HepG2 (cell line): ENCODE results near the gene INPP1. TPM values are rescaled to one million over a fixed set of nuclear protein-coding genes. Genes with fewer than 3 reads are reported as not detected.

Source experiments
- CCDC6 ChIP-seq: sonication (generic); formaldehyde crosslinking; IDR thresholded peaks from 2 replicates; pipeline ENCODE4 v1.8.1; 2022; ENCODE audit warnings: mild to moderate bottlenecking, missing genetic modification reagents, moderate library complexity
- EP300 ChIP-seq, 3 experiments: sonication (generic) in 1 of 3; formaldehyde crosslinking in 1 of 3; IDR thresholded peaks; 2 replicates each; pipeline versions ENCODE4 v1.5.1 to v1.6.1; 2011 to 2020; ENCODE audit warnings: low read depth in 2 of 3, low read length in 2 of 3, borderline replicate concordance in 1 of 3, improper control_type of control experiment in 1 of 3, mild to moderate bottlenecking in 1 of 3, missing genetic modification reagents in 1 of 3, moderate library complexity in 1 of 3
- FOXA3 ChIP-seq: IDR thresholded peaks from 2 replicates; pipeline ENCODE4 v1.6.1; 2016; ENCODE audit warnings: missing genetic modification reagents, missing compliant biosample characterization
- FOXK2 ChIP-seq: fragments of 450-650 bp; IDR thresholded peaks from 2 replicates; pipeline ENCODE4 v1.6.1; 2016
- HDAC6 ChIP-seq: fragments of 200-600 bp; sonication (generic); IDR thresholded peaks from 2 replicates; pipeline ENCODE4 v1.7.0; 2017; ENCODE audit warnings: mild to moderate bottlenecking, antibody characterized with exemption, low read length, low read depth
- HMGA1 ChIP-seq: sonication (generic); formaldehyde crosslinking; conservative IDR thresholded peaks from 2 replicates; pipeline ENCODE4 v1.4.0; 2020; ENCODE audit warnings: missing genetic modification reagents
- IRF2 ChIP-seq: IDR thresholded peaks from 2 replicates; pipeline ENCODE4 v1.6.1; 2018; ENCODE audit warnings: missing genetic modification reagents, missing compliant biosample characterization
- ISX ChIP-seq: sonication (generic); formaldehyde crosslinking; conservative IDR thresholded peaks from 2 replicates; pipeline ENCODE4 v1.5.0; 2020; ENCODE audit warnings: missing genetic modification reagents
- MATR3 ChIP-seq: sonication (generic); formaldehyde crosslinking; IDR thresholded peaks from 2 replicates; pipeline ENCODE4 v1.4.0; 2020; ENCODE audit warnings: missing genetic modification reagents
- MXD1 ChIP-seq: sonication (generic); formaldehyde crosslinking; IDR thresholded peaks from 2 replicates; pipeline ENCODE4 v1.4.0; 2020; ENCODE audit warnings: mild to moderate bottlenecking, missing genetic modification reagents
- REST ChIP-seq, 2 experiments: IDR thresholded peaks; 2 replicates each; pipeline ENCODE4 v1.6.1; 2011 to 2012; ENCODE audit warnings: low read length in 2 of 2, borderline replicate concordance in 1 of 2, low read depth in 1 of 2, mild to moderate bottlenecking in 1 of 2, moderate library complexity in 1 of 2
- RFX1 ChIP-seq: fragments of 450-650 bp; IDR thresholded peaks from 2 replicates; pipeline ENCODE4 v1.6.1; 2017
- SNAPC2 ChIP-seq: sonication (generic); formaldehyde crosslinking; IDR thresholded peaks from 2 replicates; pipeline ENCODE4 v1.8.1; 2022; ENCODE audit warnings: mild to moderate bottlenecking, missing genetic modification reagents
- TFAP4 ChIP-seq: sonication (generic); IDR thresholded peaks from 2 replicates; pipeline ENCODE4 v1.6.1; 2016; ENCODE audit warnings: low read depth, borderline replicate concordance
- THAP7 ChIP-seq: sonication (generic); formaldehyde crosslinking; IDR thresholded peaks from 2 replicates; pipeline ENCODE4 v1.8.1; 2023; ENCODE audit warnings: mild to moderate bottlenecking, missing genetic modification reagents
- USF2 ChIP-seq, 2 experiments: sonication (generic) in 1 of 2; formaldehyde crosslinking in 1 of 2; IDR thresholded peaks; 2 replicates each; pipeline versions ENCODE4 v1.5.1 to v1.6.1; 2011 to 2020; ENCODE audit warnings: borderline replicate concordance in 1 of 2, low read depth in 1 of 2, low read length in 1 of 2, mild to moderate bottlenecking in 1 of 2, missing genetic modification reagents in 1 of 2, moderate library complexity in 1 of 2
- ZNF205 ChIP-seq: IDR thresholded peaks from 2 replicates; pipeline ENCODE4 v1.6.1; 2018; ENCODE audit warnings: missing biosample characterization, missing genetic modification reagents
- ZNF326 ChIP-seq: sonication (generic); formaldehyde crosslinking; IDR thresholded peaks from 2 replicates; pipeline ENCODE4 v1.4.0; 2020; ENCODE audit warnings: missing genetic modification reagents, borderline replicate concordance
- ZNF530 ChIP-seq: sonication (generic); formaldehyde crosslinking; IDR thresholded peaks from 2 replicates; pipeline ENCODE4 v1.5.0; 2020; ENCODE audit warnings: low read depth, mild to moderate bottlenecking, missing genetic modification reagents
- ZNF780A ChIP-seq: sonication (generic); formaldehyde crosslinking; IDR thresholded peaks from 2 replicates; pipeline ENCODE4 v1.8.0; 2022; ENCODE audit warnings: mild to moderate bottlenecking, missing genetic modification reagents, moderate library complexity
- polyA plus RNA-seq, 8 experiments: library from polyadenylated mRNA; depleted of rRNA in 3 of 8; stranded (reverse) in 7 of 8; unstranded in 1 of 8; fragments of >200 nt; fragmentation: Illumina TruSeq in 4 of 8; extraction: Trizol in 4 of 8; gene quantifications; 2 replicates each; pipeline versions ENCODE4 v1.2.1 to v1.2.3, GENCODE V29; 2011 to 2016; ENCODE audit warnings: low read depth in 4 of 8, missing spikeins in 1 of 8, mixed read lengths in 1 of 8; ENCODE audit not compliant: insufficient read depth in 1 of 8
- total RNA-seq, 5 experiments: library from RNA; depleted of rRNA; stranded (reverse); fragments of >200 nt; fragmentation: Illumina TruSeq; extraction: Trizol; gene quantifications; 2 replicates each; pipeline ENCODE4 v1.2.3, GENCODE V29; 2016; ENCODE audit warnings: low read depth in 1 of 5

The INPP1 gene
- total and polyA plus RNA-seq, 2 of the 13 experiments (the other 11 are each of a cell fraction or from before 2014, with no cell fraction given) = 10.0 to 13.3 TPM

- TF ChIP-seq MXD1 (CRISPR knock-in tag) (peak; percentile 86), FOXK2 (no peak), TFAP4 (peak; percentile 80; the same call in 1 of the 2 replicates), MATR3 (CRISPR knock-in tag) (no peak), HMGA1 (CRISPR knock-in tag) (no peak), ZNF205 (peak; percentile 87; the same call in 1 of the 2 replicates), FOXA3 (CRISPR knock-in tag) (peak; percentile 84), IRF2 (CRISPR knock-in tag) (peak; percentile 99), ZNF780A (no peak), EP300 (IDR thresholded peaks at IDR 0.05; ENCODE audit: low read depth in 2 of 2, low read length in 2 of 2) (no peak; a peak in 1 of 4 replicates), EP300 (CRISPR knock-in tag; IDR thresholded peaks at IDR 0.05; ENCODE audit: borderline replicate concordance) (peak; percentile 52; the same call in 1 of the 2 replicates), THAP7 (peak; percentile 94), ZNF530 (CRISPR knock-in tag) (no peak), SNAPC2 (CRISPR knock-in tag) (peak; percentile 91; the same call in 1 of the 2 replicates), RFX1 (no peak), CCDC6 (CRISPR knock-in tag) (peak; percentile 74), USF2 (IDR thresholded peaks at IDR 0.05; ENCODE audit: low read depth, low read length) (no peak), USF2 (CRISPR knock-in tag; IDR thresholded peaks at IDR 0.05; ENCODE audit: borderline replicate concordance) (no peak), HDAC6 (no peak), REST (IDR thresholded peaks at IDR 0.05; ENCODE audit: borderline replicate concordance in 1 of 2, low read depth in 1 of 2, low read length in 2 of 2) (no peak; a peak in 1 of 4 replicates), ISX (no peak), ZNF326 (no peak)
Measured at GRCh38 chr2:190319555-190320498, 23.6 kb upstream of the INPP1 start, which contains the start of gene HIBCH (continued).
